Measurements from ENCODE around the gene VWA5A. TPM values are rescaled to one million over a fixed set of nuclear protein-coding genes. Genes with fewer than 3 reads are reported as not detected.
"Not testable (repeated sequence)": the region's sequence is repeated elsewhere in the genome, so short reads cannot be mapped to it uniquely, and the experiment has no call there.

The VWA5A gene
- total RNA-seq, 1 experiment from 2014 or later, result 0.18 TPM

DNA sequence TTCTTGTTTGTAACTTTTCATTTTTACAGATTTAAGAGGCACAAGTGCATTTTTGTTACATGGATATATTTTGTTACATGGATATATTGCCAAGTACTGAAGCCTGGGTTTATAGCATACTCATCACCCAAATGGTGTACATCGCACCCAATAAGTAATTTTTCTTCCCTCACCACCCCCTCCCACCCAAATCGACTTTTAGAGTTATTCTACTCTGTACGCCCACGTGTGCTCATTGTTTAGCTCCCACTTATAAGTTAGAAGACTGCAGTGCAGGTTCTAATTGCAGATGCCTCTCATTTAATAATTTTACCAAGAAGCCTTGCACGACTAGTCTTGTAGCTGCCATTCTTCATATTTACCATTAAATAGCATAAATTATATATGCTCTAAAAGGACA is 20.5 kb upstream of the VWA5A start:
- DNase-seq (ENCODE audit: low spot score), result no peak

DNA sequence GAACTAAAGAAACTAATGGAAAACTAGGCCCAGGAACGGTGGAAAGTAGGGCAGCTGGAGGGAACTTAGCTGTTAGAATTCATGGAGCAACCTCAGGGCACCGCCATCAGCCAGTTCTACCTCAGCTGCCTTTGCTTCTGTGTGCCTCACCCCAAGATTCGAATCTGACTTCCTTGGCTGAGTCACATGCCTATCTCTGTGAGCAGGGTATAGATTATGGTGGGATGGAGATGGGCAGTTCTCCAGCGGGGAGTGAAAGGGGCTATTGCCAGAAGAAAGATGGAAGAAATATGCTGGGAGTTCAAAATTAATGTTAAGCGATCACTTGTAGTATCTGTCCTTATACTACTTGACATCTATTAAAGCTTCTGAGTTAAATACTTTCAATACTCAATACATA is 18.9 kb upstream of the VWA5A start:
- DNase-seq (ENCODE audit: low spot score), result no peak

DNA sequence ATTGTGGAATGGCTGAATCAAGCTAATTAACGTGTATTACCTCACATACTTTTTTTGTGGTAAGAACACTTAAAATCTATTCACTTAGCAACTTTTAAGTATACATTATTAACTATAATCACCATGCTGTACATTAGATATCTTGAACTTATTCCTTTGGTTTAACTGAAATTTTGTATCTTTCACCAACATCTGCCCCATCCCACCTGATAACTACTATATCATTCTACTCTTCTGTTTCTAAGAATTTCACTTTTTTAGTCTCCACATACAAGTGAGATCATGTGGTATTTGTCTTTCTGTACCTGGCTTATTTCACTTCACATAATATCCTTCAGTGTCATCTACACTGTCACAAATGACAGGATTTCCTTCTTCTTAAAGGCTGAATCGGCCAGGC is 17.1 kb upstream of the VWA5A start:
- no peak for DNase-seq (ENCODE audit: low spot score)

DNA sequence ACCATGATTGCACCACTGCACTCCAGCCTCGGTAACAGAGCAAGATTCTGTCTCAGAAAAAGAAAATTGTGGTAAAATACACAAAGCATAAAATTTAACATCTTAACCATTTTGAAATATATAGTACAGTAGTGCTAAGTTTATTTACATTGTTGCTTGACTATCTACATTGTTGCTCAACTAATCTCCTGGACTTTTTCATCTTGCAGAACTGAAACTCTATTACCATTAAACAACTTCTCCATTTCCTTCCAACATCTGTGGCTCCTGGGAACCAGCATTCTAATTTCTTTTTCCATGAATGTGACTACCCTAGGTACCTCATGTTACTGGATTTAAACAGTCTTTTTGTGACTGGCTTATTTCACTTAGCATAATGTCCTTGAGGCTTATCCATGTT is 13.5 kb upstream of the VWA5A start:
- DNase-seq (ENCODE audit: low spot score), result no peak

DNA sequence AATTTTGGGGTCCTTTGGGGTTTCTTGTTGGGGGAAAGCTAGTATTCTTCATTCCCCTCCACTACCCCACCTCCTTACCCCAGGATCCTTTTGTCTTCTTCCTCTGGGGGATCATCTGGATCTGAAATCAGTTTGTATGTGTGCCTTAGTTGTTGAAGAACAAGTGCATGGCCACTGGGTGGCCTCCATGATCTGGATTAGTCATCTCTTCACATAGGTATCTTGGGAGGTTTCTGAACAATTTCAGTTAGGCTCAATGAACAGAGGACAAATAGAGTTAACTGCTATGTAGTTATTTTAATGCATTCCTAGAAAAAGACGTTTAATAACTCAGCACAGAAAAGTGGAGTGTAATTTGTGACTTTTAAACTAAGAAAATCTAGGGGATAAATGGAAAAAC is 7.1 kb upstream of the VWA5A start:
- DNase-seq (ENCODE audit: low spot score), result peak; percentile 55

DNA sequence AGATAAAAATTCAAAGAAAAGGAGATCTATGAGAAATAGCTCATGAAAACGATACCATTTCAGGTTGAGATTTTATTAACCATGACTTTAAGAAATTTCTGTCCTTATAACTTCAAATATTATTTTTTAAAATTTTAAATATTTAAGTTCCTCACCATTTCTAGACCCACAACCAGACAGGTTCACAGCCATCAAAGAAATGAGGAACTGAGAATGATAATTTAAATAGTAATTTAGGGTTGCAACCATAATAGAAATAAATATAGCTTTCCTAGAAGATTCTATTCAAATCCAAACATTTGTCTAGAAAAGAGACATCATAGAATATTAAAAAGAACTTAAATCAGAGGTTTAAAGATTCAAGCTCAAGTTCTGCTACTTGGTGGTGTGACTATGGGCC is 5.9 kb upstream of the VWA5A start:
- DNase-seq (ENCODE audit: low spot score), result no peak

DNA sequence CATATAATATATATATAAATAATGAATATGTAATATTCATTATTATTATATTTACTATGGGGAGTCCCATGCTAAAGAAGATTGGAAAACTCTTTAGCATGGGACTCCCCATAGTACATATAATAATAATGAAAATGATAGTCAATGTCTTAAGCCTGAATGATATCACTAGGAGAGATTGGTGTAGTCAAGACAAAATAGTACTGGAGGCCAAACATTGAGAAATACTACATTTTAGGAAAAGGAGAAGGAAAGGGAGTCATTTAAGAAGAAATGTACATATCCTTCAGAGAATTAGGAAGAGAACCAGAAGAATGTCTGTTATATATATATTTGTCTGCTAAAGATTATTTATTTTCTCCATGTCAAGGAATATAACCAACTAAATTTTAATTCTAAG is 5.0 kb upstream of the VWA5A start:
- DNase-seq (ENCODE audit: low spot score), result no peak

DNA sequence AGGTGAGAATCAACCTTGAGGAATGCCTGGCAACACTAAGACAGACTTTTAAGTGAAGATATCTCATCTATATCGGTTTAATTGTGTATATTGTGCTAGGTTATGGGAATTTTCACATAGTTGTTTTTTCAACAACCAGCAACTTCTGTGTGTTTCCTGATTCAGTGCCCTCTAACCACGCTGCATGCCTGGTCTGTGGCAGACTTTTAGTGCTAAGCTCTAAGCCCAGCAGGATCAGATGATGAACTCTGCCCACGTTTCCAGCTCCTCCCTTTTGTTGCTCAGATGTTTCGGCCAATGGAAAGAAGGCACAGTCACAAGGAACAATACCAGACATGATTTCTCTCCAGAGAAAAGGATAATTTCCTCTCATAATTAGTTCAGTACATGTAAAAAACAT is 1.4 kb upstream of the VWA5A start:
- DNase-seq (ENCODE audit: low spot score), result peak; percentile 35

DNA sequence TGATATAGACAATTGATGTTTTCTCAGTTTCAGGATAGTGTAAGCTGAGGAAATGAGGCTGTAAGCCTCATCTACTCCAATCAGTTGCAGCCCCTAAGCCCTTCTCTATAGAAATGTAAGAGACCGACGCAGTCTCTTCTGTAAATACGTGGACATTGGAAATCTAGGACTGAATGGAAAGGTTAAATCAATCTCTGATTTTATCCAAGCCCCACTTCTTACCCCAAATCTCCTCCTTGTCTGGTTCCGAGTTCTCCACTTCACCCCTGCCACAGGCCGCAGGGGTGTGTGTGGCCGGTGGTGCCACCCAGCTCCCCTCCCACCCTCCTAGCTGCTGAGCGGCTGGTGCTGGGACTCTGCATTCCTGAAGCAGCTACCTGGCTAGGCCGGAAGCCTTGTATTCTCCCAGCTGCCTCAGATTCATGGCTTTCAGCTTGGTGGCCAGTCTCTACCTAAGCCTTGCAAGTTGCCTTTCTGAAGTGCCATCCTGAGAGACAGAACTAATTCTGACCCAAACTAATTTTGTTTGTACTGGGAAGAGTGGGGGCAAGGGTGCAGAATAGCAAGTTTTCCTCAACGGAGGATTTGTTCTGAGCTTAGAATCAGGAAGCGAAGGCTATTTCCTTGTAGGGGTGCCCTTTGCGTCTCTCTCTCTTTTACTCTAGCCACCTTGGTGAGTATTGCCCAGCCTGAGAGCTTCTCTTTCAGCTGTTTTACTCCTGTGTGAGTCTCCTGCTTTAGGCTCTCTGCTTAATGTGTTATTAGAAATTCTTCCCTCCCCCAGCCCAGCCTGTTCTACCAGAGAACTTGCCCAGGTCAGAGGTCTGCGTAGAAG is 749 bp downstream of the VWA5A start:
- no peak for DNase-seq (ENCODE audit: low spot score)

DNA sequence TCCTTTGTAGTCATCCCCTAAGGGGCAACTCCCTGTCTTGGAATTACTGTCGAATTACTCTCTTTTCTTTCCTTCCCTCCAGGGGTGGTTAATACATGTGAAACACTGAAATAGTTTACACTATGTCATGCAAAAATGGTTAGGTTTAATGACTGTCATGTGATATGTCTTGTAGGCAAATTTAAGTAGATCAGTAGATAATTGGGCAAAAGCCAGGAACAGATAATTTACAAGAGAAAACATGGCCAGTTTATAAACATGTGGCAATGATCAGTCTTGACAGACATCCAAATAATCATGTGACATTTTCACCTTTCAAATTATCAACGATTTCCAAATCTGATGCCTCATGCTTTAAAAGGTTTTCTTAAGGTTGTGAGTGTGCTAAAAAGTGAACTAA is 3.9 kb downstream of the VWA5A start:
- DNase-seq (ENCODE audit: low spot score), result no peak

DNA sequence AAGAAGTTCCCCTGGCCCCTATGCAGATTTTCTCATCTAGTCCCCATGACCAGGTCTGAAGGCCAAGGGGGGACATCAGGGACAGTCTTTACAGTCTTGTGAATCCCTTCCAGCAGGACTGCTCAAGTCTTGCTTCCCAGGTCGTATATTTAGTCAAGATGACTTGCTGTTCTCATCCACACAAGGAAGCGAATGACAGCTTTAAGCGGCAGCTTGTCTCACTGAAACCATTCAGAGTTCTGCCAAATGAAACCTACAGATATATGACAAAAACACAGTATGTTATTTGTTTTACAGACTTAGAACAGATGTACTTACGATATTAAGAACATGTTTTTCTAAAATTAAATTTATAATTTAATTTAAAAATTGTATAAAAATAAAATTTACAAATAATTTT is 5.6 kb downstream of the VWA5A start:
- DNase-seq (ENCODE audit: low spot score), result no peak

DNA sequence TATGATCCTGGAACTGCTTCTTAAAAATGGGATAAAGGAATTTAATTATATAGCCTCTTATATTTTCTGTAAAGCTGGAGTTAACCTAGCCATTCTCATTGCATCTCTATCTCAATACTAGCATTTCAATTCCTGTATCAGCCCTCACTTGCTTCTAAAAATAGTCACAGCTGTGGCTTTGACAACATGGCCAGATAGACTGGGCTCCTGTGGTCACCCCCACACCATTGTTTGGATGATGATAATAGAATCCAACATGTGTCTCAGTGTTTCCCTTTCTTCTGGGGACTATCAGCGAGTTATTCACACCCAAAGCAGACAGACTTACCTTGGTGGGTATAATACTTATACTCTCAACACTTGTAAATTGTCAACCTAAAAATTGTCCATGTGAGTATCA is 6.9 kb downstream of the VWA5A start:
- DNase-seq (ENCODE audit: low spot score), result no peak

DNA sequence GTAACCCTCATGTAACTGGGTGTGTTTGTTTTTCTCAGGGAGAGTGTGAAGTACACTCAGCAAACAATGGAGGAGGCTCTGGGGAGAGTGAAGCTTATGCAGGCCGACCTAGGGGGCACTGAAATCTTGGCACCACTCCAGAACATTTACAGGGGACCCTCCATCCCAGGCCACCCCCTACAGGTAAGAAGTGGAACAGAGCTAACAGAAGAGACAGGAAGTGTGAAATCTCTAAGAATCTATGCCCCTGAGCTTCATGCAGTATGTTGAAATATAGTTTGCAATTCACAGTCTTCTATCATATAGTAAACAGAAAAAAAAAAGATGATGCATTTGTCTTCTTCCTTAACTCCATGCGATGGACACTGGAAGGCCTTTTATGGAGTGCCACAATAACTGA is 8.4 kb downstream of the VWA5A start:
- DNase-seq (ENCODE audit: low spot score), result no peak

DNA sequence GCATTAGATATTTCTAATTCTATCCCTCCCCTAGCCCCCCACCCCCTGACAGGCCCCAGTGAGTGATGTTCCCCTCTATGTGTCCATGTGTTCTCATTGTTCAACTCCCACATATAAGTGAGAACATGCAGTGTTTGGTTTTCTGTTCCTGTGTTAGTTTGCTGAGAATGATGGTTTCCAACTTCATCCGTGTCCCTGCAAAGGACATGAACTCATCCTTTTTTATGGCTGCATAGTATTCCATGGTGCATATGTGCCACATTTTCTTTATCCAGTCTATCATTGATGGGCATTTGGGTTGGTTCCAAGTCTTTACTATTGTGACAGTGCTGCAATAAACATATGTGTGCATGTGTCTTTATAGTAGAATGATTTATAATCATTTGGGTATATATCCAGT is 11.9 kb downstream of the VWA5A start:
- DNase-seq (ENCODE audit: low spot score), result not testable (repeated sequence)

DNA sequence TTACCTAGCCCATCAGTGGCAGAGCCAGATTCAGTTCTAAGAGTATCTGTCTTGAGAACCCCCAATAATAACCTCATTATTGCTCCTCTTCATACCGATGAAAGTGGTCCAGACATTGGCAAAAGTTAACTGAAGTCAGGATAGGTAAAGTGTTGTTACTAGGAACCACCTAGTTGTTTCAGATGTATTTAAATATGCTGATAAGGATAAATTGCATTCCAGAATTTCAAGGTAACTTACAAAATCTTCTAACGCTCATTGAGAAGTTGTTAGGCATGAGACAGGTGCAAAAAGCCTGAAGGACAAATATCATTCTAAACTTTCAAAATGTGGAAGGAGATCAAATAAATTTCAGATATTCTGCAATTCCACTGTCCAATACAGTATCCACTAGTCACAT is 27.8 kb downstream of the VWA5A start:
- DNase-seq (ENCODE audit: low spot score), result no peak

DNA sequence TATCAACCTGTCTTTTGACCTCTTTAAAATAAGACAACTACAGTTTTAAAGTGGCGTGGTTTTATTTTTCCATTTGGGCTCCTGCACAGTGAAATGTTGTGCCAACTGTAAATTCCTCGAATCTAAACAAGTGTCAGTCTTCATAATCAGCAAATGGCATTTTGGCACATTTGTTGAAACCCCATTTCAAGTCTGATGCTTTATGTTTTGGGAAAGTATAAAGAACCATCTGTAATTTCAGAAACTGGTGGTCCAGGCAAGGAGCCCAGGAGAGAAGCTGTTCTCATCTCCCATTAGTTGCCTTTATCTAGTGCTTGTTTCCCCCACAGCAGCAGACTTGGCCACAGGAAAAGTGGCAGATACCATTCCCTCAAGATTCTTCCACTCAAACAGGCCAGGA is 32.7 kb downstream of the VWA5A start:
- no peak for DNase-seq (ENCODE audit: low spot score)

DNA sequence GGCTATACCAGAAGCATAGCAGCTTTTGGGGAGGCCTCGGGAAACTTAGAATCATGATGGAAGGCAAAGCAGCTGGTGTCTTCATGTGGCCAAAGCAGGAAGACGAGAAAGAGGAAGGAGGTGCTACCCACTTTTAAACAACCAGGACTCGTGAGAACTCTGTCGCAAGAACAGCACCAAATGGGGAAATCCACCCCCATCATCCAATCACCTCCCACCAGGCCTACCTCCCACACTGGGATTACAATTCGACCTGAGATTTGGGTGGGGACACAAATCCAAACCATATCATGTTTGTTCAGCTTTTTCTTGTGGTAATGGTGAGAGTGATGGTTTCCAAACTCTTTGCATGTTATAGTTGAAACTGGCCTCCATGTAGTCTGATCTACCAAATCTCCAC is 35.4 kb downstream of the VWA5A start:
- no peak for DNase-seq (ENCODE audit: low spot score)

DNA sequence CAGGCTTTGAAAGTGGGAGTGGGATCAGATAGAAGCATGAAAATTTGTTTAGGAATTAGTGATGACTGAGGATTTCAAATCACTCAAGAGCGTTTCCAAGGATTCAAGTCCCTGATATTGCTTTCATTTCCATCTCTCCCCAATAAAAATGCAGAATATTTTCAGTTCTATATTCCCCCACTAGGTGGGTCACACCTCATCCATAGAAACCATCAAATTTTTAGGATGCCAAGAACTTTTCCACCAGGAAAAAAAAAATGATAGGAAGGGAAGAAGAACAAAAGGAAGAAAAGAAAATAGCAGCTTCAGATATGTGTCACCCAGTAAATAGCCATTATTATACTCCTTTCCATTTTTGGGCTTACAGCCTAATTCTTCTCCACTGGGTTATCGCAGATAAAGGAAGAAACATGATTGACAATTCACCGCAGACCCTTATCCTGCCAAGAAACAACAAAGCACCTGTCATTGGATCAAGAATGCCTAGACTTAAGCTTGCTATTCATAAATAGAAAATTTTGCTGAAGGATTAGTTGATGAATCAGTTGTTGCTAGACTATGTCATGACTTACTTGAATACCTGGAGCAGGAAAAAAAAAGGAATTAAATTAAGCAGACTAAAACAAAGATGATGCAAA is 37.6 kb downstream of the VWA5A start:
- DNase-seq (ENCODE audit: low spot score), result no peak

DNA sequence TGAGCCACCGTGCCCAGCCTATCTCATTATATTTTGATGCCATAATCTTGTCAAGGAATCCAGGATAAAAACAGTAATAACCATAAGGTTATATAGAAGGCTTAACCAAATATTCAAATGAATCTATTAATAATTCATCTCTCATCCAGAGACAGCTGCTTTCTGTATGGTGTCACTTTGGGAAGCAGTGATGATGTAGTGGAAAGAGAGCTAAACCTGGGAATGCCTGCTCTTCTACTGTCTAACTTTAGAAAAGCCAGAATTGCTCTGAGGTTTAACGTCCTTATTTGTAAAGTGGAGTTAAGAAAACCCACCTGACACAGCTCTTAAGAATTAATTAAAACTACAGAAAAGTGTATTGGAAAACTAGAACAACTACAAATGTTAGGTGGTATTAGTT is 38.6 kb downstream of the VWA5A start:
- DNase-seq (ENCODE audit: low spot score), result no peak

DNA sequence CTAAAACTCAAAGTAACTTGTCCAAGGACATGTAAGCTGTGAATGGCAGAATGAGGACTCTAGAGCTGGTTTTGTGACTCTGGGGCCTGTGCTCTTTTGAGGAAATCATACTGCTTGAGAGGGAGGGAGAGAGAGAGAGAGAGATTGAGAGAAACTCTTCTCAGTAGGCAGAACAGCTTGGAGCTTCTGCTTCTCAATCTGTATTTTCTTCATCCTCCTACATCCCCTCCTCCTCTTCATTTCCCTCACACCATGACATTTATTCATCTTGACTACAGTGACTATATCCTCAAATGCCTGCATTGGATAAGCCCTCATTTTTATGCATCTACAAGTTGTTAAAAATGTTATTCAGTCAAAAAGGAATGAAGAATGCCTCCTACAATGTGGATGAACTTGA is 44.2 kb downstream of the VWA5A start:
- no peak for DNase-seq (ENCODE audit: low spot score)

DNA sequence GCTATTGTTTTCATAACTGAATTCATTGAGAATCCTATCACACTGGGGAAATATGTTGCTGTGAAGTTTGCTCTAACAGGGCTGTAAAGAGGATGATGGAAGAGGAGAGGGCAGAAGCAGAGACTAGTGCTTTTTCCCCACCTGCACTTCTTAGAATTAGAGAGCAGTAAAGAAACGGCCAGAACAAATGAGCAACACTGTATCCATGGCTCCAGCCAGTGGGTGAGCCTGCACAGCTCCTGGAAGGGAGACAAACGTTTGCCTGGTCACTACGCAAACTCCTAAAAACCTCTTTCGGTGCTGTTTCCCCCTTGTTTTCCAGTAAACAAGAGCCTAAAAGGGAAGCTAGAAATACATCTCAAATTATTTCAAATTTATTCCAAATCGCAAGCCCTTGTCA is 45.7 kb downstream of the VWA5A start:
- DNase-seq (ENCODE audit: low spot score), result no peak

DNA sequence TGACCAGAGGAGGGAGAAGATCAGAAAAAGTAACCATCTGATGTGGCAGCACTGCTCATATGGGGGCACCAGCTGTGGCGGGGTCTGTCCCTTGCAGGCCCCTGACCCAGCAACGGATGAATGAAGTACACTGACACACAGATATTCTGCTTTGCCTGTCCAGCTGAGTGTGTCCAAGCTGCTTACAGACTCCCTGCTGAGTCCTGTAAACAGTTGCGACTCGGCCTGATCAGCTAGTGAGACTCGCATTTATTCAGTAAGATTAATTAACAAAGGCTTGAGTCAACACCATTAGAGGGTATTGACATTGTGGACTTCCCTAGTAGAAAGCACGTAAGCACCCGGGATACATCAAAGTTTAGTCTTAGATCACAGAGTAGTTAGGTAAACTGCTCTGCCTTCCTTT is 52.6 kb downstream of the VWA5A start:
- DNase-seq (ENCODE audit: low spot score), result no peak

DNA sequence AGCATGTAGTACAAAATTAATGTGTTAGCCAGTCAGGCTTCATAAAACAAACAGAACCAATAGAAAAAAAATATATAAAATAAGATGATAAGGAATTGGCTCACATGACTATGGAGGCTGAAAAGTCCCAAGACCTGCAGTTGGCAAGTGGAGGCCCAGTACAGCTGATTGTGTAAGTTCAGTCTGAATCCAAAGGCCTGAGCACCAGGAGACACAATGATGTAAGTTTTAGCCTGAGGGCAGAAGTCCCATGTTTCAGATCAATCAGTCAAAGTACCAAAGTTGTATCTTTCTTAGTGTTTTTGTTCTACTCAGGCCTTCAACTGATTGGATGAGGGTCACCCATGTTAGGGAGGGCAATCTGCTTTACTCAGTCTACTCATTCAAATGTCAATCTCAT is 53.5 kb downstream of the VWA5A start:
- DNase-seq (ENCODE audit: low spot score), result no peak

DNA sequence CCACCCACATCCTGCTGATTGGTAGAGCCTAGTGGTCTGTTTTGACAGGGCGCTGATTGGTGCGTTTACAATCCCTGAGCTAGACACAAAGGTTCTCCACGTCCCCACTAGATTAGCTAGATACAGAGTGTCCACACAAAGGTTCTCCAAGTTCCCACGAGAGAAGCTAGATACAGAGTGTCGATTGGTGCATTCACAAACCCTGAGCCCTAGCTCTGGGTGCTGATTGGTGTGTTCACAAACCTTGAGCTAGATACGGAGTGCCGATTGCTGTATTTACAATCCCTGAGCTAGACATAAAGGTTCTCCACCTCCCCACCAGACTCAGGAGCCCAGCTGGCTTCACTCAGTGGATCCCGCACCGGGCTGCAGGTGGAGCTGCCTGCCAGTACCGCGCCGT is 55.1 kb downstream of the VWA5A start:
- DNase-seq (ENCODE audit: low spot score), result not testable (repeated sequence)

All from HT-29 (cell line).